Measurements from ENCODE around the gene CPPED1. TPM values are rescaled to one million over a fixed set of nuclear protein-coding genes. Genes with fewer than 3 reads are reported as not detected.

Gene CPPED1
- total and polyA plus RNA-seq, 3 donors from 2014 or later: 34.3 to 84.3 (median 67.5) TPM

DNA sequence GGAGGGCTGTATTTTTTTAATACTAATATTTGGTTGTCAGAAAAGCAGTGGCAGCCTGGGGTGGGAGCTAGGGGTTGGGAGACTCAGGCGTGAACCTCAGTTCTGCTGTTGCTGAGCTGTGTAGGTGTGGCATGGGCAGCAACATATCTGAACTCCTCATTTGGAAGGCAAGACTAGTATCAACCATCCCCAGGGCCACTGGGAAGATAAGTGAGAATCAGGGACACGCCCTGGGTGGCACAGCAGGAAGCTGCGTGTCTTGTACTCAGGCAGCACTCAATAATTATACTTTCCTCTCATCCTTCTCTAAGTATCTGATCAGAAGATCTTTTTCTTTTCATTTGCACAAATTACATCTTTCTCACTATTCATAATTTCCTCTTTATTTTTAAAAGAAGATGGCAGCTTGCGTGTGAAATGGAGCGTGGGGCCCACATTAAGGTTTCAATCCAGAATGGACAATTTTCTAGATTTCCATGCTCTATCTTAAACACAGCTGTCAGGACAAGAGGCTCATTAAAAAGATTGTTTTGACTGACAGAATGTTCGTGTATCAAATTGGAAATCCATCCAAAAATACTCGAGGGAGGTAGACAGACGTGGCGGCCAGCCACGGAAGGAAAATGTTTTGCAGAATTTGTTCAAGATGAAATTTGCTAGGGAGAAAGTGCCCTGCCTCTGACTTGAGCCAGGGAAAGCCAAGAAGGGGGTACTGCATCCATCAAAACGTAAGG lies 121.1 kb downstream of the CPPED1 start:
- intact Hi-C loops (cut with DNase I; ENCODE audit: low total_unique reads): no loop called here
- DNase-seq: no peak
- 87 to 92% methylated on average over 11 of the region's 11 CpGs for WGBS, 2 donors

DNA sequence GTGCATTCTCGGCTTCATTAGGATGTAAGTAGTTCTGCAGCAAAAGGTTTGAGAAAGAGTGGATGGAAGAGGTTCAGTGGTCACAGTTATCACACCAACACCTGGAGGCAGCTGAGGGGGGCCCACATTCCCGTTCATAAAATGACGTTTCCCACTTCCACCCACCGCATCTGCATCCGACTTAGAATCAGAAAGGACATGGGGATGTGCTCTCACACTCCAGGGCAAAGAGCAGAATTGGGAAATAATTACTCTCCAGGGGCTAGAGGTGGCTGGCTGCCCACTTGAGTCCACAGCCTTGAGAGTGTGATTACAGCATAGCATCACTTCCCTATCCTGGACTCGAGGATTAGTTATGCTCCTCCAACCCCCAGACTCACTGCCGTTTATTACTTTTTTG lies 122.0 kb downstream of the CPPED1 start:
- Histone ChIP-seq H3K27me3 (no peaks in the 10 kb centered on the region), H3K9me3 (no peaks in the 10 kb centered on the region), H3K4me3 (no peak overlapping the region), H3K27ac (no peak overlapping the region), H3K4me1 (no peaks in the 10 kb centered on the region), H3K36me3 (ENCODE audit: low read depth, missing control alignments) (no peaks in the 10 kb centered on the region)
- no peak for DNase-seq
- 62 to 78% methylated on average over 7 of the region's 7 CpGs for WGBS, 2 donors
- no peak for TF ChIP-seq POLR2A (IDR thresholded peaks at IDR 0.05)
- TF ChIP-seq, protein P1, sequence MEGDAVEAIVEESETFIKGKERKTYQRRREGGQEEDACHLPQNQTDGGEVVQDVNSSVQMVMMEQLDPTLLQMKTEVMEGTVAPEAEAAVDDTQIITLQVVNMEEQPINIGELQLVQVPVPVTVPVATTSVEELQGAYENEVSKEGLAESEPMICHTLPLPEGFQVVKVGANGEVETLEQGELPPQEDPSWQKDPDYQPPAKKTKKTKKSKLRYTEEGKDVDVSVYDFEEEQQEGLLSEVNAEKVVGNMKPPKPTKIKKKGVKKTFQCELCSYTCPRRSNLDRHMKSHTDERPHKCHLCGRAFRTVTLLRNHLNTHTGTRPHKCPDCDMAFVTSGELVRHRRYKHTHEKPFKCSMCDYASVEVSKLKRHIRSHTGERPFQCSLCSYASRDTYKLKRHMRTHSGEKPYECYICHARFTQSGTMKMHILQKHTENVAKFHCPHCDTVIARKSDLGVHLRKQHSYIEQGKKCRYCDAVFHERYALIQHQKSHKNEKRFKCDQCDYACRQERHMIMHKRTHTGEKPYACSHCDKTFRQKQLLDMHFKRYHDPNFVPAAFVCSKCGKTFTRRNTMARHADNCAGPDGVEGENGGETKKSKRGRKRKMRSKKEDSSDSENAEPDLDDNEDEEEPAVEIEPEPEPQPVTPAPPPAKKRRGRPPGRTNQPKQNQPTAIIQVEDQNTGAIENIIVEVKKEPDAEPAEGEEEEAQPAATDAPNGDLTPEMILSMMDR (IDR thresholded peaks at IDR 0.05): no peak
- intact Hi-C loops (cut with DNase I; ENCODE audit: low total_unique reads): no loop called here

More for the DNA sequence above, 121.1 kb downstream of the CPPED1 start:
- Histone ChIP-seq H3K27me3 (no peaks in the 10 kb centered on the region), H3K36me3 (ENCODE audit: low read depth, missing control alignments) (no peaks in the 10 kb centered on the region), H3K4me3 (no peak overlapping the region), H3K9me3 (no peaks in the 10 kb centered on the region), H3K27ac (no peak overlapping the region), H3K4me1 (no peaks in the 10 kb centered on the region)
- no peak for TF ChIP-seq POLR2A (IDR thresholded peaks at IDR 0.05)
- TF ChIP-seq, protein P1 (IDR thresholded peaks at IDR 0.05): no peak

DNA sequence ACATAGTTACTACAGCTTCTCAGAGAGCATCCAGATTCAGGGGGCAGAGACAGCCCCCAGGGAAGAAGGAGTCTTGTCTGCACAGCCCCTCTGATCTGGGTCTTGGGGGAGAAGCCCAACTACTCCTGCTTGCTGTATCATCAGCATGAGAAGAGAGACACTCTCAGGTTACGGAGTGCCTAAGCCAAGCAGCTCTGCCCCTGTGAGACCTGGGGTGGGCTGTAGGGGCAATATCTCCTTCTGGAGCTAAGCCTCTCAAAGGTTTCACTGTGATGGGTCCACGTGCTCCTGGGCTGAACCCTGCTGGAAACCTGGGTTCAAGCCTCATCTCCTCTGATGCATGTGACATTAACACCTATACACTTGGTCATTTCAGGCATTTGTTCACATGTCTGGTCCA lies 123.2 kb downstream of the CPPED1 start:
- no peaks in the 10 kb centered on the region for H3K4me1 ChIP-seq
- no peaks in the 10 kb centered on the region for H3K27me3 ChIP-seq
- no peaks in the 10 kb centered on the region for H3K9me3 ChIP-seq
- no peaks in the 10 kb centered on the region for H3K36me3 ChIP-seq (ENCODE audit: low read depth, missing control alignments)
- no peak for DNase-seq
- TF ChIP-seq POLR2A (IDR thresholded peaks at IDR 0.05): no peak
- TF ChIP-seq, protein P1 (IDR thresholded peaks at IDR 0.05): no peak
- 88% methylated on average over 2 of the region's 2 CpGs; no CpG with 5 or more reads in 1 of the 2 donors for WGBS, 2 donors
- H3K27ac ChIP-seq: no peak overlapping the region
- no peak overlapping the region for H3K4me3 ChIP-seq
- intact Hi-C loops (cut with DNase I; ENCODE audit: low total_unique reads): no loop called here

DNA sequence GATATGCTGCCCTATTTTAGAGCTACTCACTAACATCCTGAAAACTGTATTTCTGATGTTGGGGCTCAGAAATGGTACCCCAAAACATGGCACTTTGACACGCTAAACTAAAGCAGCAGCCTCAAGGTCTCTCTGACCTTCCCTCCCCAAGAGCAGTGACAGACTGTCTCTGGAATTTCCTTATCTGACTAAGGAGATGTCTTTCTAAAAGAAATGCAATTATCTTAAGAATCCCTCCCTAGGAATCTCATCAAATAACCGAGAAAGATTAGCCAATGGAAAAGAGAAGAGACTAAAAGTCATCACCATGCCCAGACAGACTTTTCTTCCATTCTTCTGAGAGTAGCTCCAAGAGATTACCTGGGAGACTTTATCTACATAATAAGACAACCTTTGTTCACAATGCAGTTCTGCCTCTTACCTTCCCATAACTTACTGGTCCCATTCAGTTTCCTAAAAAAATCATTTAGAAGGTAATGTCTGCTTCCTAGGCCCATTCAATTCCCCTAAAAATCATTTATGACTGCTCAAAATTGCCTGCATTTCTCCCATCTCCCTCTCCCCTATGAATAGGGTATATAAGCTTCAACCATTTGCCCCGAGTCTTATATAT lies 123.9 kb downstream of the CPPED1 start:
- no peaks in the 10 kb centered on the region for H3K9me3 ChIP-seq
- WGBS, 2 donors: 62 to 63% methylated on average over 3 of the region's 3 CpGs
- no peak overlapping the region for H3K27ac ChIP-seq
- H3K4me1 ChIP-seq: no peaks in the 10 kb centered on the region
- H3K27me3 ChIP-seq: no peaks in the 10 kb centered on the region
- H3K36me3 ChIP-seq (ENCODE audit: low read depth, missing control alignments): no peaks in the 10 kb centered on the region
- TF ChIP-seq, protein P1 (IDR thresholded peaks at IDR 0.05): no peak
- no peak for TF ChIP-seq POLR2A (IDR thresholded peaks at IDR 0.05)
- no peak overlapping the region for H3K4me3 ChIP-seq
- intact Hi-C loops (cut with DNase I; ENCODE audit: low total_unique reads): no loop called here
- no peak for DNase-seq
